Measurements from ENCODE around the gene NIT1.

Gene NIT1

GRCh38 chr1:161158316-161159010 lies 40.6 kb downstream of the NIT1 start:
- DNase-seq (ENCODE audit: insufficient read length, low spot score) = no peak
- no peak for FAIRE-seq

DNA sequence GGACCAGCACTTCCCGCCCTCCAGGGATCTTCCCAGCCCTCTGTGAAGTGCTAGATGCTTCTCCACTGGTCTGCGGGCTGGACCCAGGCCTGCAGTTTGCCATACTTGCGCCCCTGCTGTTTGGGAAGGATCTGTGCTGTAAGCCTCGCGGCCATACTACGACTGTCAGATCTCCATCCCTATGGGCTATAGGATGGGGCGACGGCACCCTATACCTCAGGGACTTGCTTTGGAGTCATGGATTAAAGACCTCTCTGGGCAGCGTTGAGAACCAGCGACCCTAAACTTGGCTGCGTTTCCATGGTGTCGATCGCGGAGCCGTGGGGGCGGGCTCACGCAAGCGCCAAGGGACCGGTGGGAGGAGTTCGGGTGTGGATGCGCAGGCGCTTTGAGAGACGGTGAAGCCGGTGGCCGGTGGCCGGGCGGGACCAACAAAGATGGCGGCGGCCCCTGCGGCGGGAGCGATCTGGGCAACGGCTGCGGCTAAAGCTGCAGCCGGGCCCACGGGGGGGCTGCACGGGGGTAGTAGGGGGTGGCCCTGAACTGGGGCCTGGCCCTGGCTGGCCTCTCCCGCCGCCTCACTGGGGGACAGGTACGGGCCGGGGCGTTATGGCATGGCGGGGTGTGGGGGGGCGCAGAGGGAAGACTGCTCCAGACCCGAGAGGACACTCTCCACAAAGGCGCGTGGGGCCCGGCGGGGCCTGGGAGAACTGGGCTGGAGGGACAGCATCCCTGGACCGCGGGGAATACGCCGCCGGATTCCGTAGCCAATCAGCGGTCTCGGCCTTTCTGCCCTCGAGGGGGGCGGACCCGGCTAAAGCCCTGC lies 41.4 kb downstream of the NIT1 start, which contains the start of gene USP21:
Gene USP21 (plus strand): TSS at position 414 of the 826 bp plus-strand sequence. CDS start 1,141 bp downstream, outside the sequence.
- TF ChIP-seq, protein P1, sequence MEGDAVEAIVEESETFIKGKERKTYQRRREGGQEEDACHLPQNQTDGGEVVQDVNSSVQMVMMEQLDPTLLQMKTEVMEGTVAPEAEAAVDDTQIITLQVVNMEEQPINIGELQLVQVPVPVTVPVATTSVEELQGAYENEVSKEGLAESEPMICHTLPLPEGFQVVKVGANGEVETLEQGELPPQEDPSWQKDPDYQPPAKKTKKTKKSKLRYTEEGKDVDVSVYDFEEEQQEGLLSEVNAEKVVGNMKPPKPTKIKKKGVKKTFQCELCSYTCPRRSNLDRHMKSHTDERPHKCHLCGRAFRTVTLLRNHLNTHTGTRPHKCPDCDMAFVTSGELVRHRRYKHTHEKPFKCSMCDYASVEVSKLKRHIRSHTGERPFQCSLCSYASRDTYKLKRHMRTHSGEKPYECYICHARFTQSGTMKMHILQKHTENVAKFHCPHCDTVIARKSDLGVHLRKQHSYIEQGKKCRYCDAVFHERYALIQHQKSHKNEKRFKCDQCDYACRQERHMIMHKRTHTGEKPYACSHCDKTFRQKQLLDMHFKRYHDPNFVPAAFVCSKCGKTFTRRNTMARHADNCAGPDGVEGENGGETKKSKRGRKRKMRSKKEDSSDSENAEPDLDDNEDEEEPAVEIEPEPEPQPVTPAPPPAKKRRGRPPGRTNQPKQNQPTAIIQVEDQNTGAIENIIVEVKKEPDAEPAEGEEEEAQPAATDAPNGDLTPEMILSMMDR (IDR thresholded peaks at IDR 0.05; ENCODE audit: insufficient read depth, missing control alignments) = no peak
- DNase-seq (ENCODE audit: insufficient read length, low spot score) (peak; percentile 100), FAIRE-seq (no peak)

More at GRCh38 chr1:161158316-161159010, 40.6 kb downstream of the NIT1 start:
- TF ChIP-seq, protein P1 (IDR thresholded peaks at IDR 0.05; ENCODE audit: insufficient read depth, missing control alignments) = no peak

DNA sequence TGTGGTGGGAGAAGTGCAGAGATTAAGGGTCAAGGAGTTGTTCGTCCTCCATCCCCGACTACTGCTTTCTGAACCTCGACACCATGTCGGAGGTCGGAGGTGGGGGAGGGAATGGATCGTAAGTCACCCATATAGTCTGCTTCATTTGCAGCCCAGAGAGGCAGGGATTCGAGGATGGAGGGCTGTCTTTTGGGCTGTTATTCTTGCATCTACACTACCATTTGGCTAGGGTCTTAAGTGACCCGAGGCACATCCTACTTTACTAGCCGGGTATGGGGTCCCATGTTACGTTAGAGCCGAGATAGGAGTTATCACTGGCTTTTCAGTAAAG lies 42.0 kb downstream of the NIT1 start:
- DNase-seq (ENCODE audit: insufficient read length, low spot score) (no peak), FAIRE-seq (no peak)
- TF ChIP-seq, protein P1 (IDR thresholded peaks at IDR 0.05; ENCODE audit: insufficient read depth, missing control alignments) = no peak

DNA sequence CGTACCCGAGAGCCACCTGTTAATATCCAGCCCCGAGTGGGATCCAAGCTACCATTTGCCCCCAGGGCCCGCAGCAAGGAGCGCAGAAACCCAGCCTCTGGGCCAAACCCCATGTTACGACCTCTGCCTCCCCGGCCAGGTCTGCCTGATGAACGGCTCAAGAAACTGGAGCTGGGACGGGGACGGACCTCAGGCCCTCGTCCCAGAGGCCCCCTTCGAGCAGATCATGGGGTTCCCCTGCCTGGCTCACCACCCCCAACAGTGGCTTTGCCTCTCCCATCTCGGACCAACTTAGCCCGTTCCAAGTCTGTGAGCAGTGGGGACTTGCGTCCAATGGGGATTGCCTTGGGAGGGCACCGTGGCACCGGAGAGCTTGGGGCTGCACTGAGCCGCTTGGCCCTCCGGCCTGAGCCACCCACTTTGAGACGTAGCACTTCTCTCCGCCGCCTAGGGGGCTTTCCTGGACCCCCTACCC lies 42.8 kb downstream of the NIT1 start:
- FAIRE-seq (no peak), DNase-seq (ENCODE audit: insufficient read length, low spot score) (no peak)
- TF ChIP-seq, protein P1 (IDR thresholded peaks at IDR 0.05; ENCODE audit: insufficient read depth, missing control alignments) = no peak

DNA sequence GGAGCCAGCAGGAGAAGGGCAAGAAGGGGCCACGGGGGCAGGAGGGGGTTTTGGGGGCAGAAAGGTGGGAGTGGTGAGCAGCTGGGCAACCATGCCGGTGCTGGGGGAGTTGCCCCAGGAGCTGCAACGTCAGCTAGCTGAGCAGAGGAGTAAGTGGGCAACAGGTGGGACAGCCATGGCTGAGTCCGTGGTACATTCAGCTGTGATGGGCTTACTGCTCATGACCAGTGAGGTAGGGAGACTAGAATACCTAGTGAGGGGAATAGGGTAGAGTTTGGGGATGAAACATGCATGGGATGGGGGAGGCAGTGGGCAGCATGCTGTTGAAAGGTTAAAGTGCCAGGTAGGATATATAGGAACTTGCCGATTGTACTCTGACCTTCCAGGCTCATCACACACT lies 43.7 kb downstream of the NIT1 start:
- FAIRE-seq (no peak), DNase-seq (ENCODE audit: insufficient read length, low spot score) (no peak)
- TF ChIP-seq, protein P1 (IDR thresholded peaks at IDR 0.05; ENCODE audit: insufficient read depth, missing control alignments) = no peak

GRCh38 chr1:161162052-161162451 lies 44.1 kb downstream of the NIT1 start:
- TF ChIP-seq, protein P1 (IDR thresholded peaks at IDR 0.05; ENCODE audit: insufficient read depth, missing control alignments) = no peak
- DNase-seq (ENCODE audit: insufficient read length, low spot score) (no peak), FAIRE-seq (no peak)

Data from D721Med (cell line).